ENCODE results near the gene RTKN2. TPM values are rescaled to one million over a fixed set of nuclear protein-coding genes. Genes with fewer than 3 reads are reported as not detected.

RTKN2 gene
- polyA plus RNA-seq, 1 donor from 2014 or later, result 4.7 TPM

DNA sequence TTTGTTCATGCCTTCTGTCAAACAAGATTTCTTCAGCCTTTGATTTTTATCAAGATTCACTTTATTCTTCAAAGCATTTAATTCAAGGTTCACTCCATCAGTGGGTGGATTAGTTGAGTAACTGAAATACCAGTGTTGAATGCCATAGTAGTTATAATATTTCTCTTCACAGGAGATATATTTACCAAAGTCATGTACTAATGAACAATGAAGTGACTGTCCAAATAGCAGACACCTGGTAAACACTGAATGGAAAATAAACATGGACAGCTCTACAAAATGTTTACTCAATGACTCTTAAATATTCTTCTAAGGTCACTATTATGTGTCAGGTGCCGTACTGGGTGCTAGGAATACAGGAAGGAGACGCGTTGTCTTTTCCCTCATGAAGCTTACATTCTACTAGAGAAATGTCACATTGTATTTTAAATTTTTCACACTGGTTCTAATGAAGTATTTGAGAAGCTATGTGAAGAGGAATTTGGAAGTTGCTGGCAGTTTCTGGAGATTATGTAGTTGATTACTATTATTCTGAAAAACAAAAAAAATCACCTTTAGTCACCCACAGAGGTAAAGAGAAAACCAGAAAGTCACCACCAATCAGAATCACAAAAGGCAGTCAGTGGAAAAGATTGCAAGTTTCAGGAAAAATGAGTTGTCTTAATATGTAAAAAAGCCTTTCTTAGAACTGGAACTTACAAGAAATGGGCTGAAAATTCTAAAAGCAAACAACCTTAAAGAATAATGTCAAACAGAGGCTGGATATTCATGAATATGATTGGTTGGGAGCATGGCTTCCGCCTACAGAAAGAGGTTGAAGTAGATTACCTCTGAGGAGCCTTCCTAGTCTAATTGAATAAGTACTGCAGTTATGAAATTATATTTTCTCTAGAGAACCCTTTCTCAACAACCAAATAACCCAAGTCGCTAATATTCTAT is 84.5 kb downstream of the RTKN2 start:
- Histone ChIP-seq H3K36me3 (ENCODE audit: insufficient read depth, low read length) (no peaks in the 10 kb centered on the region), H3K9me2 (ENCODE audit: insufficient read depth, low read length) (no peaks in the 10 kb centered on the region), H4K20me1 (ENCODE audit: insufficient read depth) (no peaks in the 10 kb centered on the region), H3K79me2 (replicated peaks; ENCODE audit: insufficient read depth, low read length) (no peaks in the 10 kb centered on the region), H3F3A (ENCODE audit: insufficient read depth, low read length, poor library complexity, severe bottlenecking) (no peaks in the 10 kb centered on the region), H2AFZ (ENCODE audit: low read depth, low read length) (no peak overlapping the region), H3K27ac (ENCODE audit: low read length) (no peak overlapping the region), H3K9me3 (ENCODE audit: low read length) (no peaks in the 10 kb centered on the region), H3K9ac (ENCODE audit: low read length) (no peak overlapping the region), H3K4me3 (ENCODE audit: low read length) (no peak overlapping the region), H3K27me3 (ENCODE audit: insufficient read depth, low read depth, low read length) (no peaks in the 10 kb centered on the region), H3K4me2 (ENCODE audit: low read length) (no peak overlapping the region)
- TF ChIP-seq RAD21 (conservative IDR thresholded peaks at IDR 0.05), result no peak
- TF ChIP-seq SMC3 (conservative IDR thresholded peaks at IDR 0.05; ENCODE audit: poor library complexity), result no peak
- TF ChIP-seq MXI1 (conservative IDR thresholded peaks at IDR 0.05; ENCODE audit: poor library complexity, severe bottlenecking), result no peak
- no peak for TF ChIP-seq REST (IDR thresholded peaks at IDR 0.05; ENCODE audit: borderline replicate concordance)
- TF ChIP-seq CTCF (IDR thresholded peaks at IDR 0.05; ENCODE audit: poor library complexity, severe bottlenecking), result no peak
- TF ChIP-seq EP300 (conservative IDR thresholded peaks at IDR 0.05; ENCODE audit: poor library complexity, severe bottlenecking), result no peak
- TF ChIP-seq POLR2AphosphoS5 (IDR thresholded peaks at IDR 0.05), result no peak
- TF ChIP-seq TAF1 (IDR thresholded peaks at IDR 0.05; ENCODE audit: low read depth), result no peak
- TF ChIP-seq EZH2 (IDR thresholded peaks at IDR 0.05; ENCODE audit: borderline replicate concordance, insufficient read depth, low read length, poor library complexity, severe bottlenecking), result no peak

- H3K27ac ChIP-seq (ENCODE audit: low read length), result no peak overlapping the region
- no peaks in the 10 kb centered on the region for H4K20me1 ChIP-seq (ENCODE audit: insufficient read depth)
- H2AFZ ChIP-seq (ENCODE audit: low read depth, low read length), result no peak overlapping the region
- no peaks in the 10 kb centered on the region for H3K79me2 ChIP-seq (replicated peaks; ENCODE audit: insufficient read depth, low read length)
- H3K36me3 ChIP-seq (ENCODE audit: insufficient read depth, low read length), result no peaks in the 10 kb centered on the region
- no peak overlapping the region for H3K4me3 ChIP-seq (ENCODE audit: low read length)
- H3F3A ChIP-seq (ENCODE audit: insufficient read depth, low read length, poor library complexity, severe bottlenecking), result no peaks in the 10 kb centered on the region
- no peaks in the 10 kb centered on the region for H3K27me3 ChIP-seq (ENCODE audit: insufficient read depth, low read depth, low read length)
- TF ChIP-seq POLR2AphosphoS5 (IDR thresholded peaks at IDR 0.05), result no peak
- no peak for TF ChIP-seq RAD21 (conservative IDR thresholded peaks at IDR 0.05)
- TF ChIP-seq CTCF (IDR thresholded peaks at IDR 0.05; ENCODE audit: poor library complexity, severe bottlenecking), result no peak
- TF ChIP-seq EZH2 (IDR thresholded peaks at IDR 0.05; ENCODE audit: borderline replicate concordance, insufficient read depth, low read length, poor library complexity, severe bottlenecking), result no peak
- TF ChIP-seq REST (IDR thresholded peaks at IDR 0.05; ENCODE audit: borderline replicate concordance), result no peak
- TF ChIP-seq MXI1 (conservative IDR thresholded peaks at IDR 0.05; ENCODE audit: poor library complexity, severe bottlenecking), result no peak
- no peak for TF ChIP-seq TAF1 (IDR thresholded peaks at IDR 0.05; ENCODE audit: low read depth)
- no peak for TF ChIP-seq EP300 (conservative IDR thresholded peaks at IDR 0.05; ENCODE audit: poor library complexity, severe bottlenecking)
- TF ChIP-seq SMC3 (conservative IDR thresholded peaks at IDR 0.05; ENCODE audit: poor library complexity), result no peak
- H3K4me2 ChIP-seq (ENCODE audit: low read length), result no peak overlapping the region
- no peaks in the 10 kb centered on the region for H3K9me3 ChIP-seq (ENCODE audit: low read length)
- no peak overlapping the region for H3K9ac ChIP-seq (ENCODE audit: low read length)
- H3K9me2 ChIP-seq (ENCODE audit: insufficient read depth, low read length), result no peaks in the 10 kb centered on the region
These were observed 85.2 kb downstream of the RTKN2 start for GRCh38 chr10:62183442-62183841.

Data from neural cell (in vitro differentiated cells).